MM.1S (cell line): ENCODE measurements around the gene SEPTIN10.

Experiments used
- DNase-seq: peaks from one replicate; pipeline ENCODE4 v3.0.0-alpha.2; 2015
- H2AFZ ChIP-seq: fragments of 300-600 bp; sonication (generic); 2 replicates; pipeline ENCODE4 v1.6.0; 2016; ENCODE audit warnings: antibody characterized with exemption, low read length
- H3F3A ChIP-seq: fragments of 300-600 bp; sonication (generic); 2 replicates; pipeline ENCODE4 v1.6.1; 2016; ENCODE audit warnings: mild to moderate bottlenecking, antibody characterized with exemption, low read length, moderate library complexity, mixed read lengths; ENCODE audit not compliant: insufficient read depth
- H3K27ac ChIP-seq: fragments of 300-600 bp; sonication (generic); 2 replicates; pipeline ENCODE4 v1.5.1; 2016; ENCODE audit warnings: mild to moderate bottlenecking, low read length
- H3K27me3 ChIP-seq: fragments of 300-600 bp; sonication (generic); replicated peaks from 2 replicates; pipeline ENCODE4 v1.6.0; 2016; ENCODE audit warnings: low read length; ENCODE audit not compliant: insufficient read depth
- H3K36me3 ChIP-seq: fragments of 300-600 bp; sonication (generic); replicated peaks from 2 replicates; pipeline ENCODE4 v1.6.1; 2016; ENCODE audit warnings: mild to moderate bottlenecking, low read length, mixed read lengths; ENCODE audit not compliant: insufficient read depth
- H3K4me1 ChIP-seq: fragments of 300-600 bp; sonication (generic); 2 replicates; pipeline ENCODE4 v1.6.1; 2016; ENCODE audit warnings: low read length, mixed read lengths
- H3K4me2 ChIP-seq: fragments of 300-600 bp; sonication (generic); 2 replicates; pipeline ENCODE4 v1.6.0; 2016; ENCODE audit warnings: low read depth, low read length
- H3K4me3 ChIP-seq: fragments of 300-600 bp; sonication (generic); 2 replicates; pipeline ENCODE4 v1.5.1; 2016; ENCODE audit warnings: low read length, mixed read lengths
- H3K79me2 ChIP-seq: fragments of 300-600 bp; sonication (generic); 2 replicates; pipeline ENCODE4 v1.6.1; 2016; ENCODE audit warnings: mixed run types, low read length, mixed read lengths
- H3K9ac ChIP-seq: fragments of 300-600 bp; sonication (generic); 2 replicates; pipeline ENCODE4 v1.6.1; 2016; ENCODE audit warnings: low read length, mixed read lengths
- H3K9me2 ChIP-seq: fragments of 300-600 bp; sonication (generic); replicated peaks from 2 replicates; pipeline ENCODE4 v1.6.1; 2016; ENCODE audit warnings: mild to moderate bottlenecking, low read length, mixed read lengths; ENCODE audit not compliant: insufficient read depth
- H3K9me3 ChIP-seq: fragments of 300-600 bp; sonication (generic); replicated peaks from 2 replicates; pipeline ENCODE4 v1.6.1; 2016; ENCODE audit warnings: mild to moderate bottlenecking, low read length, mixed read lengths; ENCODE audit not compliant: insufficient read depth
- H4K20me1 ChIP-seq: fragments of 300-600 bp; sonication (generic); 2 replicates; pipeline ENCODE4 v1.6.1; 2016; ENCODE audit warnings: mild to moderate bottlenecking, low read length, moderate library complexity, mixed read lengths; ENCODE audit not compliant: insufficient read depth
- EZH2 ChIP-seq: fragments of 300-600 bp; sonication (generic); optimal IDR thresholded peaks from 2 replicates; pipeline ENCODE3; 2017; ENCODE audit warnings: low read depth, mild to moderate bottlenecking, antibody characterized with exemption, low read length, mixed read lengths
- EZH2phosphoT487 ChIP-seq: fragments of 300-600 bp; sonication (generic); IDR thresholded peaks from 2 replicates; pipeline ENCODE4 v1.6.1; 2018; ENCODE audit warnings: antibody characterized with exemption, low read length
- TF ChIP-seq, protein P1 (sequence below): fragments of 300-600 bp; sonication (generic); IDR thresholded peaks from 2 replicates; pipeline ENCODE4 v1.5.1; 2016; ENCODE audit warnings: antibody characterized with exemption, low read length, mixed read lengths

The SEPTIN10 gene

DNA sequence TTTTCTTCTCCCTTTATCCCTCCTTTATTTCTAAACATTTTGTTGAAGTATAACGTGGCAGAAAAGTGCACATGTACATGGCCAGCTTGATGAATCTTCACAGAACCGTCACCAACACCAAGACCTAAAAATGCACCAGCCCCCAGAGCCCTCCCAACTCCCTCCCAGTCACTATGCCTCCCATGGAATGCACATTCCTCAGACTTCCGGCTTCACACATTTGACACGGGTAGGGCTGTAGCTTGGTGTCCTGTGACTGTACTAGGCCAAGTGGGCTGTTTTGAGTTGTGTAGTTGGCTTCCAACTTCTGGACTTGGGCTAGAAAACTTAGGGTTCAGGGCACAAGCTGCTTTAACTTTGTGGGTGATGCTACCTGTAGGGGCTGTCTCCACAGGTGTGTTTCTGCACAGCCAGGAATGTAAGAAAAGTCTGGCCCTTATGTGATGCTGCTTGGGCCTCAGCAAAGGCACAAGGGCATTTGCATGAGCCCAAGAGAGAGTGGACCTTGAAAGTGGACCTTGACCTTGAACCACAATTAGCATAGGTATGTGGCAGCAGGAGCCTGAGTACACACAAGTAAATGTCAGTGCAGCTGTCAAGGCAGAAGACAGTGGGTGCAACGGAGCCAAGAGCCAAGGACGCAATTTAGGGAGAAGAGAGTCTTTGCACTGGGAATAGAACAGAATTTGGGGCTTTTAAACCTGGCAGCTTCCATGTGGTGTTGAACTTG is 78.4 kb downstream of the SEPTIN10 start:
- Histone ChIP-seq H3K4me1 (no peaks in the 10 kb centered on the region), H3F3A (no peaks in the 10 kb centered on the region), H3K9me3 (no peaks in the 10 kb centered on the region), H3K9me2 (no peaks in the 10 kb centered on the region), H3K27ac (no peak overlapping the region), H2AFZ (no peak overlapping the region), H3K4me3 (no peak overlapping the region), H3K9ac (no peak overlapping the region), H3K36me3 (no peaks in the 10 kb centered on the region), H4K20me1 (no peaks in the 10 kb centered on the region), H3K4me2 (no peak overlapping the region), H3K27me3 (no peaks in the 10 kb centered on the region), H3K79me2 (no peaks in the 10 kb centered on the region)
- TF ChIP-seq EZH2phosphoT487 (no peak), EZH2 (no peak)
- TF ChIP-seq, protein P1, sequence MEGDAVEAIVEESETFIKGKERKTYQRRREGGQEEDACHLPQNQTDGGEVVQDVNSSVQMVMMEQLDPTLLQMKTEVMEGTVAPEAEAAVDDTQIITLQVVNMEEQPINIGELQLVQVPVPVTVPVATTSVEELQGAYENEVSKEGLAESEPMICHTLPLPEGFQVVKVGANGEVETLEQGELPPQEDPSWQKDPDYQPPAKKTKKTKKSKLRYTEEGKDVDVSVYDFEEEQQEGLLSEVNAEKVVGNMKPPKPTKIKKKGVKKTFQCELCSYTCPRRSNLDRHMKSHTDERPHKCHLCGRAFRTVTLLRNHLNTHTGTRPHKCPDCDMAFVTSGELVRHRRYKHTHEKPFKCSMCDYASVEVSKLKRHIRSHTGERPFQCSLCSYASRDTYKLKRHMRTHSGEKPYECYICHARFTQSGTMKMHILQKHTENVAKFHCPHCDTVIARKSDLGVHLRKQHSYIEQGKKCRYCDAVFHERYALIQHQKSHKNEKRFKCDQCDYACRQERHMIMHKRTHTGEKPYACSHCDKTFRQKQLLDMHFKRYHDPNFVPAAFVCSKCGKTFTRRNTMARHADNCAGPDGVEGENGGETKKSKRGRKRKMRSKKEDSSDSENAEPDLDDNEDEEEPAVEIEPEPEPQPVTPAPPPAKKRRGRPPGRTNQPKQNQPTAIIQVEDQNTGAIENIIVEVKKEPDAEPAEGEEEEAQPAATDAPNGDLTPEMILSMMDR: no peak
- no peak for DNase-seq

DNA sequence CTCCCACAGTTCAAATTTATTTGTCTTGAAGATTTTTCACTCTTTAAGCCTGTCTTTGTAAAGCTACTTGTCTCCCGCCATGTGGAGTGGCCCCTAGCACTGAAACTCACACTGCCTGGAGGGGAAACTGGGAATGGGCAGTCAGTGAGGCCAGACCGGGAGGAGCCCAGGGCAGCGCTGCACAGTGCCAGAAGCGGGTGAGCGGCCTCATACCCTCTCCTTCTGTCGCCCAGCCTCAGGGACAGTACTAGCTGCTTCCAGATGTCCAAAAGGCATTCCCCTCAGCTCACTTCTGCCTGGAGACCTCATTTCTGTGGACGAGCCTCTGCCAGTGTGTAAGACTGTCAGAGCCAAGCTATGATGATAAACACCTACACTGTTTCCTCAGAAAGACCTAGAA is 79.9 kb downstream of the SEPTIN10 start:
- no peak overlapping the region for H2AFZ ChIP-seq
- no peaks in the 10 kb centered on the region for H3K4me1 ChIP-seq
- no peaks in the 10 kb centered on the region for H3F3A ChIP-seq
- DNase-seq: no peak
- no peak overlapping the region for H3K9ac ChIP-seq
- no peak overlapping the region for H3K4me2 ChIP-seq
- no peaks in the 10 kb centered on the region for H3K36me3 ChIP-seq
- no peaks in the 10 kb centered on the region for H3K9me3 ChIP-seq
- TF ChIP-seq EZH2phosphoT487: no peak
- no peak for TF ChIP-seq EZH2
- TF ChIP-seq, protein P1: no peak
- no peak overlapping the region for H3K27ac ChIP-seq
- no peak overlapping the region for H3K4me3 ChIP-seq
- H4K20me1 ChIP-seq: no peaks in the 10 kb centered on the region
- no peaks in the 10 kb centered on the region for H3K79me2 ChIP-seq
- no peaks in the 10 kb centered on the region for H3K27me3 ChIP-seq
- no peaks in the 10 kb centered on the region for H3K9me2 ChIP-seq

DNA sequence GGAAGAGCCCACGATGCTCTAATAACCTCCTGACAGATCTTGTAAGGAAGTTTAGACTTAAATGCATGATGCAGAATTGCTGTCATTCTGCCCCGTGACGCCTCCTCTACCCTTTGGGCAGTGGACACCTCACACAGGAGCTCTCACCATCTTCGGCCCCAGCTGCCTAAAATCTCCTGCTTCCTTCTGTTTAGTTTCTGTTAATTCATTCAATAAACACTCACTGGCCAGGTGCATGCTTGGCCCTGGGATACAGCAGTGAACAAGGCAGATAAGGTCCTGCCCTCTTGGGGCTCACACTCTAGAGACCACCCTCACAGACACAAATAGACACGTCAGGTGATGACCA is 81.1 kb downstream of the SEPTIN10 start:
- TF ChIP-seq, protein P1: no peak
- TF ChIP-seq EZH2phosphoT487 (no peak), EZH2 (no peak)
- H3K79me2 ChIP-seq: no peaks in the 10 kb centered on the region
- DNase-seq: no peak

More for the DNA sequence above, 81.1 kb downstream of the SEPTIN10 start:
- H2AFZ ChIP-seq: no peak overlapping the region
- no peaks in the 10 kb centered on the region for H3K9me2 ChIP-seq
- H3F3A ChIP-seq: no peaks in the 10 kb centered on the region
- H3K4me1 ChIP-seq: no peaks in the 10 kb centered on the region
- H3K27ac ChIP-seq: no peak overlapping the region
- no peak overlapping the region for H3K4me3 ChIP-seq
- no peaks in the 10 kb centered on the region for H3K9me3 ChIP-seq
- H3K9ac ChIP-seq: no peak overlapping the region
- H3K4me2 ChIP-seq: no peak overlapping the region
- no peaks in the 10 kb centered on the region for H3K36me3 ChIP-seq
- no peaks in the 10 kb centered on the region for H4K20me1 ChIP-seq
- no peaks in the 10 kb centered on the region for H3K27me3 ChIP-seq
